ENCODE measurements around the gene ARHGEF7. TPM values are rescaled to one million over a fixed set of nuclear protein-coding genes. Genes with fewer than 3 reads are reported as not detected.

Gene ARHGEF7
- total RNA-seq, 2 donors from 2014 or later: 57.9 to 97.3 TPM

DNA sequence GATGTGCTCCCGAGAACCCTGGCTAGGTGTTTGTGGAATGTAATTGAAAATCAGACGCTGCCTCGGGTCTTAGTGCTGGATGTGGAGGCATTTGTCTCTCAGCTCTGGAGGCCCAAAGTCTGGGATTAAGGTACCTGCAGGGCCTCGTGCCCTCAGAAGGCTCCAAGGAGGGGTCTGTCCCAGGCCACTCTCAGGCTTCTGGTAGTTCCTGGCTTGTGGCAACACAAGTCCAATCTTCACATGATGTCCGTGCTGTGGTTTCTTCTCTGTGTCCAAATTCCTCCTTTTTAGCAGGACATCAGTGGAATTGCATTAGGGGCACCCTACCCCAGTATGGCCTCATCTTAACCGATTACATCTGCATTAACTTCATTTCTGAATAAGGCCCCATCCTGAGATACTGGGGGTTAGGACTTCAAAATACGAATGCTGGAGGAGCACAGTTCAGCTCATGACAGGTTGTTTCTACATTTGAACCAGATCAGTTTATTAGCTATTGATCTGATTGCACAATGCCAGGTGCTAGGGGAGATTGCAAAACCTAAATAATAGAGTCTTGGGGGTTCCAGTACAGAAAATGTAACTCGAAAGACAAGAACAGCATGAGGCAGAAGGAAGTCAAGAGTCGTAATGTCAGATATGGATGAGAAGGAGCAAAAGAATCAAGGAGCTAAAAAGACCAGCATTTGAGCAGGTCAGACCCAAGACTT is 3.9 kb downstream of the ARHGEF7 start:
- 91% methylated on average over 9 of the region's 9 CpGs for WGBS
- no peaks in the 10 kb centered on the region for H3K4me1 ChIP-seq (replicated peaks)
- H3K27me3 ChIP-seq (replicated peaks; ENCODE audit: insufficient read depth): no peaks in the 10 kb centered on the region
- intact Hi-C loops (cut with DNase I): no loop called here
- no peaks in the 10 kb centered on the region for H3K9me3 ChIP-seq
- H3K36me3 ChIP-seq: no peaks in the 10 kb centered on the region
- no peak overlapping the region for H3K27ac ChIP-seq
- TF ChIP-seq POLR2A (IDR thresholded peaks at IDR 0.05) (no peak), POLR2AphosphoS5 (IDR thresholded peaks at IDR 0.05) (no peak)
- TF ChIP-seq, protein P1, sequence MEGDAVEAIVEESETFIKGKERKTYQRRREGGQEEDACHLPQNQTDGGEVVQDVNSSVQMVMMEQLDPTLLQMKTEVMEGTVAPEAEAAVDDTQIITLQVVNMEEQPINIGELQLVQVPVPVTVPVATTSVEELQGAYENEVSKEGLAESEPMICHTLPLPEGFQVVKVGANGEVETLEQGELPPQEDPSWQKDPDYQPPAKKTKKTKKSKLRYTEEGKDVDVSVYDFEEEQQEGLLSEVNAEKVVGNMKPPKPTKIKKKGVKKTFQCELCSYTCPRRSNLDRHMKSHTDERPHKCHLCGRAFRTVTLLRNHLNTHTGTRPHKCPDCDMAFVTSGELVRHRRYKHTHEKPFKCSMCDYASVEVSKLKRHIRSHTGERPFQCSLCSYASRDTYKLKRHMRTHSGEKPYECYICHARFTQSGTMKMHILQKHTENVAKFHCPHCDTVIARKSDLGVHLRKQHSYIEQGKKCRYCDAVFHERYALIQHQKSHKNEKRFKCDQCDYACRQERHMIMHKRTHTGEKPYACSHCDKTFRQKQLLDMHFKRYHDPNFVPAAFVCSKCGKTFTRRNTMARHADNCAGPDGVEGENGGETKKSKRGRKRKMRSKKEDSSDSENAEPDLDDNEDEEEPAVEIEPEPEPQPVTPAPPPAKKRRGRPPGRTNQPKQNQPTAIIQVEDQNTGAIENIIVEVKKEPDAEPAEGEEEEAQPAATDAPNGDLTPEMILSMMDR (IDR thresholded peaks at IDR 0.05): no peak
- DNase-seq (ENCODE audit: low spot score): no peak
- H3K4me3 ChIP-seq: no peak overlapping the region

DNA sequence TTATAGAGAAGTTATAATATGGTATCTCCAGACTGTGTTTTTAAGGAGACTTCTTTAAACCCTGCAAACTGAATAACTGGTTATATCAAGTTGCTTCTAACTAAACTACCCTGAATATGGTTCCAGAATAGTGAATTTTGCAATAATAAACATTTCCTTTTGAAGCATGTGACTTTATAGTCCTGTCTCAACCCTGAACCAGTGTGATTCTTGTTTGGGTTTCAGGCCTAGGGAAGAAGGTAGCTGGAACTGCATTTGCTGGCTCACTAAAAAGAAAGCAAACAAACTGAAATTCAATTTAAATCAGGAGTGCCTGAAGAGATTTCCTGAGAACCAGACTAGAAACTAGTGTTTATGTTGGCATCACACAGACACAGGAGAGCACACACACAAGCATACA is 4.9 kb downstream of the ARHGEF7 start:
- Histone ChIP-seq H3K27ac (no peak overlapping the region), H3K4me3 (no peak overlapping the region), H3K4me1 (replicated peaks) (no peaks in the 10 kb centered on the region), H3K36me3 (no peaks in the 10 kb centered on the region), H3K27me3 (replicated peaks; ENCODE audit: insufficient read depth) (no peaks in the 10 kb centered on the region), H3K9me3 (no peaks in the 10 kb centered on the region)
- DNase-seq (ENCODE audit: low spot score): no peak
- TF ChIP-seq, protein P1 (IDR thresholded peaks at IDR 0.05): no peak
- TF ChIP-seq POLR2A (IDR thresholded peaks at IDR 0.05) (no peak), POLR2AphosphoS5 (IDR thresholded peaks at IDR 0.05) (no peak)
- intact Hi-C loops (cut with DNase I): no loop called here

DNA sequence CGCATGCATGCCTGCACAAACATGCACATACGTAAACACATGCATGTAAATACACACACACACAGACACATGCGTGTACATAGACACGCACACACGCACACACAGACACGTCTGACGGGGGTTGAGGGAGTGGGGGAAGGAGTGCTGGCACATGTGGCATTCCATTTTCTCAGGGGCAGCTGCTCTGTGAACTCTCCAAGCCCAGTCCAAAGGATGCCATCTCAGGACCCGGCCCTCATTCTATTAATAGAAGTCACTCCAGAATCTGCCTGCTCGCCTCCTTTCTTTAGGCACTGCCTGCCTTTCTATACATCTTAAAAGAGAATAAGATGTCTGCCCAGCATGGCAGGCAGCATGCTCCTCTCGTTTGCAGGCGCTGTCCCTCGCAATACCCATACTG is 5.3 kb downstream of the ARHGEF7 start:
- Histone ChIP-seq H3K4me3 (no peak overlapping the region), H3K36me3 (no peaks in the 10 kb centered on the region), H3K4me1 (replicated peaks) (no peaks in the 10 kb centered on the region), H3K27me3 (replicated peaks; ENCODE audit: insufficient read depth) (no peaks in the 10 kb centered on the region), H3K9me3 (no peaks in the 10 kb centered on the region), H3K27ac (no peak overlapping the region)
- WGBS: 84% methylated on average over 12 of the region's 12 CpGs
- TF ChIP-seq POLR2A (IDR thresholded peaks at IDR 0.05): no peak
- DNase-seq (ENCODE audit: low spot score): no peak
- intact Hi-C loops (cut with DNase I): no loop called here

DNA sequence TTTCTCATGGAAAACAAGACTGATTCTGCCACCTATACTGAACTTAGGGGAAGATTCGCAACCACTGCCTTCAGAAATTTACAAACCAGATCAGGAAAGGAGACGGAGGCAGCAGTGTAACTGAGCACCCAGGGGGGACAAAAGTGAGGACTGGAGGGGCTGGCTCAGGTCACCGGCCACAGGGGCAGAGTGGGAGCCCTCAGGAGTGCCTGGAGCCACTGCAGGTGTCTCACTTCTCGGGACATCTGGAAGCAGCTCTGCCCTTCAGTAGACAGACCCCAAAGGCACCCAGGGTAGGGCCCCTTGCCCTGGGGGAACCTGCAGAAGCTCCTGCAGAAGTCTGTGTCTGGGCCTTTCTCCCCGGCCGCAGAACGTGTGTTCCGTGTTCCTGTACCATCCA is 5.8 kb downstream of the ARHGEF7 start:
- WGBS: 92% methylated on average over 7 of the region's 8 CpGs
- TF ChIP-seq, protein P1 (IDR thresholded peaks at IDR 0.05): no peak
- no peak for TF ChIP-seq POLR2A (IDR thresholded peaks at IDR 0.05)
- TF ChIP-seq POLR2AphosphoS5 (IDR thresholded peaks at IDR 0.05): no peak
- no peaks in the 10 kb centered on the region for H3K36me3 ChIP-seq
- no peak overlapping the region for H3K27ac ChIP-seq
- no peaks in the 10 kb centered on the region for H3K4me1 ChIP-seq (replicated peaks)
- DNase-seq (ENCODE audit: low spot score): no peak
- H3K9me3 ChIP-seq: no peaks in the 10 kb centered on the region
- H3K27me3 ChIP-seq (replicated peaks; ENCODE audit: insufficient read depth): no peaks in the 10 kb centered on the region
- no peak overlapping the region for H3K4me3 ChIP-seq
- intact Hi-C loops (cut with DNase I): no loop called here

DNA sequence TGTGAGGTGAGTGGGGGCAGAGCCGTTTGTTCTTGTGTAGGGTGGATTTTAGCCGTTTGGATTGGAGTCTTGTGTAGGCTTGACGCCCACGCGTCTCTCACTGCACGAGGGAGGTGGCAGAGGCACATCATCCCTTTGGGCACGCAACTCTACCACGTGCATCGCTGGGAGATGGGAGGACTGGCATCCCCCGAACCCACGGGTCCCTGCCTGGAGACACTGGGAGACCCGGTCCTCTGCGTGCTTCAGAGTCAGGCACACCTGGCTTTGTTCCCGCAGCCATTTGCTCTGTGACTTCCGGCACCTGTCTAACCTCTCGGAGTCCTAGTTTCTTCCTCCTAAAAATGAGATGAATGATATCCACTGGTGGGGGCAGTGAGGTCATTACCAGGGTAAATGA is 6.4 kb downstream of the ARHGEF7 start:
- Histone ChIP-seq H3K4me3 (no peak overlapping the region), H3K4me1 (replicated peaks) (no peaks in the 10 kb centered on the region), H3K27ac (no peak overlapping the region), H3K9me3 (no peaks in the 10 kb centered on the region), H3K36me3 (no peaks in the 10 kb centered on the region), H3K27me3 (replicated peaks; ENCODE audit: insufficient read depth) (no peaks in the 10 kb centered on the region)
- intact Hi-C loops (cut with DNase I): no loop called here
- TF ChIP-seq POLR2AphosphoS5 (IDR thresholded peaks at IDR 0.05): no peak
- TF ChIP-seq POLR2A (IDR thresholded peaks at IDR 0.05): no peak
- TF ChIP-seq, protein P1 (IDR thresholded peaks at IDR 0.05): no peak
- 82% methylated on average over 16 of the region's 16 CpGs for WGBS
- no peak for DNase-seq (ENCODE audit: low spot score)
